HFFc6 (cell line): ENCODE results near the gene ZNHIT6. TPM values are rescaled to one million over a fixed set of nuclear protein-coding genes. Genes with fewer than 3 reads are reported as not detected.

Experiments
- DNase-seq: peaks from one replicate; pipeline ENCODE4 v3.0.0-alpha.2; 2018
- H3K27ac Mint-ChIP-seq: 2 replicates; pipeline ENCODE4 v1.8.0; 2020; ENCODE audit warnings: mild to moderate bottlenecking, mixed read lengths
- H3K27me3 Mint-ChIP-seq: 2 replicates; pipeline ENCODE4 v1.8.0; 2021; ENCODE audit warnings: mild to moderate bottlenecking, moderate library complexity, mixed read lengths; ENCODE audit not compliant: insufficient read depth
- H3K36me3 Mint-ChIP-seq: 2 replicates; pipeline ENCODE4 v1.8.0; 2021; ENCODE audit warnings: low read depth, mixed read lengths
- H3K4me1 Mint-ChIP-seq: 2 replicates; pipeline ENCODE4 v1.8.0; 2020; ENCODE audit warnings: low read depth, mixed read lengths
- H3K4me3 Mint-ChIP-seq: 2 replicates; pipeline ENCODE4 v1.8.0; 2020; ENCODE audit warnings: mild to moderate bottlenecking, moderate library complexity, mixed read lengths
- H3K9me3 Mint-ChIP-seq: 2 replicates; pipeline ENCODE4 v1.8.0; 2020; ENCODE audit warnings: mild to moderate bottlenecking, mixed read lengths
- long read RNA-seq: library from polyadenylated mRNA; unstranded; transcript quantifications from one replicate; pipeline ENCODE4 v2.0.0, GENCODE V29; 2019
- total RNA-seq, 6 experiments: library from RNA; stranded (reverse); fragmentation: NEBNext Ultra II Directional; extraction: Animal tissue kit (Norgen Biotek cat#: 25700); gene quantifications; 2 replicates in 1 of 6; 3 replicates in 5 of 6; pipeline ENCODE4 v1.2.3, GENCODE V29; 2021
- TF ChIP-seq, protein P1 (sequence below): fragments of 200-600 bp; sonication (generic); IDR thresholded peaks from 2 replicates; pipeline ENCODE4 v1.5.0; 2021; ENCODE audit warnings: antibody characterized with exemption, mild to moderate bottlenecking

The ZNHIT6 gene, protein sequence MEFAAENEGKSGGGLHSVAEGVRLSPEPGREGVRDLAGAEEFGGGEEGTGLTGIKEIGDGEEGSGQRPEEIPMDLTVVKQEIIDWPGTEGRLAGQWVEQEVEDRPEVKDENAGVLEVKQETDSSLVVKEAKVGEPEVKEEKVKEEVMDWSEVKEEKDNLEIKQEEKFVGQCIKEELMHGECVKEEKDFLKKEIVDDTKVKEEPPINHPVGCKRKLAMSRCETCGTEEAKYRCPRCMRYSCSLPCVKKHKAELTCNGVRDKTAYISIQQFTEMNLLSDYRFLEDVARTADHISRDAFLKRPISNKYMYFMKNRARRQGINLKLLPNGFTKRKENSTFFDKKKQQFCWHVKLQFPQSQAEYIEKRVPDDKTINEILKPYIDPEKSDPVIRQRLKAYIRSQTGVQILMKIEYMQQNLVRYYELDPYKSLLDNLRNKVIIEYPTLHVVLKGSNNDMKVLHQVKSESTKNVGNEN
- 10 to 100 TPM; 21.5 to 25.9 (median 23.6) TPM for total RNA-seq
- long read RNA-seq, transcript ZNHIT6-201 (10 exons, 2,797 nt), result major isoform, 7 of 11 reads
- long read RNA-seq, partial matches to known transcripts, result 1 of 11 reads
- long read RNA-seq, other reads (novel, unspliced or antisense), result 3 of 11 reads

- Mint-ChIP-seq H3K4me3 (no peak within 1 kb of the TSS), H3K4me1 (peaks cover 11% of the 10 kb centered on the region), H3K36me3 (peaks cover 26% of the 10 kb centered on the region), H3K27me3 (no peaks in the 10 kb centered on the region), H3K27ac (no peak within 1 kb of the TSS), H3K9me3 (no peaks in the 10 kb centered on the region)
- TF ChIP-seq, protein P1, sequence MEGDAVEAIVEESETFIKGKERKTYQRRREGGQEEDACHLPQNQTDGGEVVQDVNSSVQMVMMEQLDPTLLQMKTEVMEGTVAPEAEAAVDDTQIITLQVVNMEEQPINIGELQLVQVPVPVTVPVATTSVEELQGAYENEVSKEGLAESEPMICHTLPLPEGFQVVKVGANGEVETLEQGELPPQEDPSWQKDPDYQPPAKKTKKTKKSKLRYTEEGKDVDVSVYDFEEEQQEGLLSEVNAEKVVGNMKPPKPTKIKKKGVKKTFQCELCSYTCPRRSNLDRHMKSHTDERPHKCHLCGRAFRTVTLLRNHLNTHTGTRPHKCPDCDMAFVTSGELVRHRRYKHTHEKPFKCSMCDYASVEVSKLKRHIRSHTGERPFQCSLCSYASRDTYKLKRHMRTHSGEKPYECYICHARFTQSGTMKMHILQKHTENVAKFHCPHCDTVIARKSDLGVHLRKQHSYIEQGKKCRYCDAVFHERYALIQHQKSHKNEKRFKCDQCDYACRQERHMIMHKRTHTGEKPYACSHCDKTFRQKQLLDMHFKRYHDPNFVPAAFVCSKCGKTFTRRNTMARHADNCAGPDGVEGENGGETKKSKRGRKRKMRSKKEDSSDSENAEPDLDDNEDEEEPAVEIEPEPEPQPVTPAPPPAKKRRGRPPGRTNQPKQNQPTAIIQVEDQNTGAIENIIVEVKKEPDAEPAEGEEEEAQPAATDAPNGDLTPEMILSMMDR, result peak; percentile 71
- peak; percentile 97 for DNase-seq
Measured at GRCh38 chr1:85707990-85708828, at the start of gene ZNHIT6. Gene ZNHIT6 (minus strand): TSS chr1:85708433. CDS start chr1:85708284, 149 bp downstream.

- Mint-ChIP-seq H3K4me1 (no peaks in the 10 kb centered on the region), H3K27me3 (peaks cover 1% of the 10 kb centered on the region), H3K9me3 (no peaks in the 10 kb centered on the region), H3K27ac (no peak overlapping the region), H3K36me3 (no peaks in the 10 kb centered on the region), H3K4me3 (no peak overlapping the region)
- TF ChIP-seq, protein P1, result no peak
- DNase-seq, result no peak
Measured at GRCh38 chr1:85756864-85757263, 48.6 kb upstream of the ZNHIT6 start.

- no peak for DNase-seq
- Mint-ChIP-seq H3K27me3 (no peaks in the 10 kb centered on the region), H3K4me3 (no peak overlapping the region), H3K4me1 (no peaks in the 10 kb centered on the region), H3K36me3 (no peaks in the 10 kb centered on the region), H3K9me3 (no peaks in the 10 kb centered on the region), H3K27ac (no peak overlapping the region)
- TF ChIP-seq, protein P1, result no peak
Measured at GRCh38 chr1:85748120-85748519, 39.9 kb upstream of the ZNHIT6 start.

DNA sequence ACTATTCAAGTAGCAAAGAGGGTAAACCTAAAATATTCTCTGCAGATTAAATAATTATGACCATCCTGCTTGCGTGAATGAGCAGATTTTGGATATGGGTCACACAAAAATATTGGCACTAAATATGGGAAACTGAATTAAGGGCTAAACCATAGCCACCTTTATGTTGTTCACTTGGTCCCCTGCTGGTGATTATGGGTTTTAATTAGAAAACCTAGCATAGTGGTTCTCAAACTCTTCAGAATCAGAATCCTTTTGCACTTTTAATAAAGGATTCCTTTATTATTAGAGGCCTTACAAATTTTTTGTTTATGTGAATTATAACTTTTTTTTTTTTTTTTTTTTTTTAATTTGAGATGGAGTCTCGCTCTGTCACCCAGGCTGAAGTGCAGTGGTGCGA, 38.5 kb upstream of the ZNHIT6 start:
- Mint-ChIP-seq H3K36me3 (no peaks in the 10 kb centered on the region), H3K9me3 (no peaks in the 10 kb centered on the region), H3K27ac (no peak overlapping the region), H3K4me3 (no peak overlapping the region), H3K4me1 (no peaks in the 10 kb centered on the region), H3K27me3 (no peaks in the 10 kb centered on the region; the same call in 1 of the 2 replicates)
- DNase-seq, result no peak
- TF ChIP-seq, protein P1, result no peak; the same call in 1 of the 2 replicates

DNA sequence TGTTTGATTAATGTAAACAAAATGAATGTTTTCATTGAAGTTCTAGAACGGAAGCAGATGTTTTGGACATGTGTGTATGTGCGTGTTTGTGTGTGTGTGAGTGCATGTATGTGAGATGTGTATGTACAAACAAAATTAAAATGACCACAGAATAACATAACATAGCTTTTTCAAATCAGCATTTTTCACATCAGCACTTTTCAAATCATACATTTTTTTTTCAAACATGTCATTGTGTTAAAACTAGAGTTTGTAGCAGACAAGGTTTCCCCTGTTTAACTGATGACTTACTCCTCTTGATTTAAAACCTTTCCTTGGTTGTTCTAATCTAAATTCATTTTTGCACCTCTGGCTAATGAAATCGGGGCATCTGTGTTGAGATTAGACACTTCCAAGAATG, 35.6 kb upstream of the ZNHIT6 start:
- DNase-seq, result no peak
- Mint-ChIP-seq H3K27me3 (no peaks in the 10 kb centered on the region; the same call in 1 of the 2 replicates), H3K4me3 (no peak overlapping the region), H3K9me3 (no peaks in the 10 kb centered on the region), H3K4me1 (no peaks in the 10 kb centered on the region), H3K36me3 (no peaks in the 10 kb centered on the region), H3K27ac (no peak overlapping the region)
- TF ChIP-seq, protein P1, result no peak
